NB4 (cell line): ENCODE data around the gene UGGT2.

ENCODE experiments used
- CTCF ChIP-seq: IDR thresholded peaks from one replicate; pipeline ENCODE4 v1.5.1; 2012; ENCODE audit warnings: low read depth, low read length
- MAX ChIP-seq: IDR thresholded peaks from 2 replicates; pipeline ENCODE4 v1.6.1; 2011; ENCODE audit warnings: low read depth, low read length
- MYC ChIP-seq: IDR thresholded peaks from 2 replicates; pipeline ENCODE4 v1.6.1; 2011; ENCODE audit warnings: low read depth, low read length
- POLR2A ChIP-seq: IDR thresholded peaks from 2 replicates; pipeline ENCODE4 v1.6.1; 2011; ENCODE audit warnings: mild to moderate bottlenecking; ENCODE audit not compliant: insufficient read length; ENCODE audit errors: extremely low read depth

GRCh38 chr13:96089749-96090239 lies 36.6 kb upstream of the UGGT2 start, which contains the start of gene HS6ST3:
- TF ChIP-seq CTCF (no peak), POLR2A (no peak), MAX (no peak), MYC (no peak)
